ENCODE results near the gene TEX261.
"Not testable (repeated sequence)": the region's sequence is repeated elsewhere in the genome, so short reads cannot be mapped to it uniquely, and the experiment has no call there.

The TEX261 gene

GRCh38 chr2:70994699-70995425 lies at the start of gene TEX261:
Gene TEX261, minus strand, starts transcription at chr2:70994873. Its CDS starts 116 bp downstream, at chr2:70994757.
- peak; percentile 90 to 92 for DNase-seq (ENCODE audit: low read depth in 2 of 2)

GRCh38 chr2:71043531-71044407 lies 49.1 kb upstream of the TEX261 start:
- DNase-seq (ENCODE audit: low read depth in 2 of 2): no peak

GRCh38 chr2:71042287-71042686 lies 47.6 kb upstream of the TEX261 start:
- no peak for DNase-seq (ENCODE audit: low read depth in 2 of 2)

- DNase-seq (ENCODE audit: low read depth in 2 of 2): not testable (repeated sequence)
Measured at GRCh38 chr2:71036296-71036695, 41.6 kb upstream of the TEX261 start.

- DNase-seq (ENCODE audit: low read depth in 2 of 2): peak; percentile 53 to 61
Measured at GRCh38 chr2:71023553-71024243, 29.0 kb upstream of the TEX261 start.

GRCh38 chr2:71021394-71021793 lies 26.7 kb upstream of the TEX261 start:
- DNase-seq (ENCODE audit: low read depth in 2 of 2): not testable (repeated sequence)

- DNase-seq (ENCODE audit: low read depth in 2 of 2): not testable (repeated sequence)
Measured at GRCh38 chr2:71019989-71020388, 25.3 kb upstream of the TEX261 start.

- no peak for DNase-seq (ENCODE audit: low read depth in 2 of 2)
Measured at GRCh38 chr2:71018625-71019024, 24.0 kb upstream of the TEX261 start.

- DNase-seq (ENCODE audit: low read depth in 2 of 2): not testable (repeated sequence)
Measured at GRCh38 chr2:71011786-71012185, 17.1 kb upstream of the TEX261 start.

- no peak for DNase-seq (ENCODE audit: low read depth in 2 of 2)
Measured at GRCh38 chr2:71008342-71008741, 13.7 kb upstream of the TEX261 start.

- DNase-seq (ENCODE audit: low read depth in 2 of 2): no peak
Measured at GRCh38 chr2:71006955-71007799, 12.5 kb upstream of the TEX261 start.

GRCh38 chr2:71006323-71006722 lies 11.7 kb upstream of the TEX261 start:
- no peak for DNase-seq (ENCODE audit: low read depth in 2 of 2)

- DNase-seq (ENCODE audit: low read depth in 2 of 2): no peak
Measured at GRCh38 chr2:71005271-71006202, 10.9 kb upstream of the TEX261 start.

GRCh38 chr2:71004857-71005256 lies 10.2 kb upstream of the TEX261 start:
- DNase-seq (ENCODE audit: low read depth in 2 of 2): no peak

GRCh38 chr2:71003966-71004755 lies 9.5 kb upstream of the TEX261 start:
- DNase-seq (ENCODE audit: low read depth in 2 of 2): no peak

GRCh38 chr2:71003396-71003795 lies 8.7 kb upstream of the TEX261 start:
- DNase-seq (ENCODE audit: low read depth in 2 of 2): no peak

GRCh38 chr2:71001981-71002570 lies 7.4 kb upstream of the TEX261 start:
- DNase-seq (ENCODE audit: low read depth in 2 of 2): no peak

- DNase-seq (ENCODE audit: low read depth in 2 of 2): no peak
Measured at GRCh38 chr2:71001592-71001927, 6.9 kb upstream of the TEX261 start.

Measured in stimulated activated CD8-positive, alpha-beta memory T cell treated with anti-CD3 and anti-CD28 coated beads, Interleukin-15, amount 100 ng/mL, for 48 hours (primary cell).